Stimulated activated CD4-positive, alpha-beta T cell treated with anti-CD3 and anti-CD28 coated beads, Interleukin-2, amount 100 ng/mL, for 48 hours (primary cell): ENCODE measurements around the gene AMT.

Experiments
- DNase-seq, 2 donors: peaks; one replicate each; pipeline ENCODE4 v3.0.0-alpha.2; 2020

AMT gene, protein sequence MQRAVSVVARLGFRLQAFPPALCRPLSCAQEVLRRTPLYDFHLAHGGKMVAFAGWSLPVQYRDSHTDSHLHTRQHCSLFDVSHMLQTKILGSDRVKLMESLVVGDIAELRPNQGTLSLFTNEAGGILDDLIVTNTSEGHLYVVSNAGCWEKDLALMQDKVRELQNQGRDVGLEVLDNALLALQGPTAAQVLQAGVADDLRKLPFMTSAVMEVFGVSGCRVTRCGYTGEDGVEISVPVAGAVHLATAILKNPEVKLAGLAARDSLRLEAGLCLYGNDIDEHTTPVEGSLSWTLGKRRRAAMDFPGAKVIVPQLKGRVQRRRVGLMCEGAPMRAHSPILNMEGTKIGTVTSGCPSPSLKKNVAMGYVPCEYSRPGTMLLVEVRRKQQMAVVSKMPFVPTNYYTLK

DNA sequence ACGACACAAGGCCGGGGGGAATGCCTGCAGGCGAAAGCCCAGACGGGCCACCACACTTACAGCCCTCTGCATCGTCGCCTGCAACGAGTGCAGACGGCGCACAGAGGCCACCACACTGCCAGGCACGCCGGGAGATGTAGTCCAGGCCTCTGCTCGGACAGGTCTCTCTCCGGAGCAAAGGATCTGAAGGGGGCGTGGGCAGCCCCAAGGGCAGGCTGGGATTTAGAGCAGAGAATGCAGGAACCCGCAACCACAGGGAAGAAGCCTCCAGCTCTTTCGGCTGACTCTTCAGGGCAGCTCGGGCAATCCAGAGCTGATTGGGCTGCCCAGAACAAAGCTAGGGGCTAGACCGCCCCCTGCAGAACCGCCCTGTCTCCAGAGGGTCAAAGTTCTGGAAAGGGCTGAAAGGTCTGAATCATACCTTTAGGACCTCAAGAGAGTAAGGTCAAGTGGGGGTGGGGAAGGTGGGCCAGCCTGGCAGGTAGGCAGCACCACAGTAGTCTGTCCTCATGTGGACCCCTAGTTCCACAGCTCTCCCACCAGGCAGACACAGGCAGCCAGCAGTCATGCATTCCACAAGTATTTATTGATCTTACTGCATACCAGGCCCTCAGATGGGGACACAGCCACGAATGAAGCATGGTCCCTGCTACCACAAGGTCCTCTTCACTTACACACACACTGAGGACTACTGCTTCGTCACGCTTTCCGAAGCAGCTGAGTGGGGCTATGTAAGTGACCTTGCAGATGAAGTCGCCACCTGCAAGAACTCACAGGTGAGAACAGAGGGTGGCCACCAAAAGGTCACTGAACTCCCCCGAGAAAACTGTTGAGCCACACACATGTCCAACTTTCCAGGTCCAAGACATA is at the start of gene AMT:
AMT (minus strand) TSS at position 95 of the 870 bp plus-strand sequence; CDS start at position 72, 23 bp downstream.
- DNase-seq: no peak

DNA sequence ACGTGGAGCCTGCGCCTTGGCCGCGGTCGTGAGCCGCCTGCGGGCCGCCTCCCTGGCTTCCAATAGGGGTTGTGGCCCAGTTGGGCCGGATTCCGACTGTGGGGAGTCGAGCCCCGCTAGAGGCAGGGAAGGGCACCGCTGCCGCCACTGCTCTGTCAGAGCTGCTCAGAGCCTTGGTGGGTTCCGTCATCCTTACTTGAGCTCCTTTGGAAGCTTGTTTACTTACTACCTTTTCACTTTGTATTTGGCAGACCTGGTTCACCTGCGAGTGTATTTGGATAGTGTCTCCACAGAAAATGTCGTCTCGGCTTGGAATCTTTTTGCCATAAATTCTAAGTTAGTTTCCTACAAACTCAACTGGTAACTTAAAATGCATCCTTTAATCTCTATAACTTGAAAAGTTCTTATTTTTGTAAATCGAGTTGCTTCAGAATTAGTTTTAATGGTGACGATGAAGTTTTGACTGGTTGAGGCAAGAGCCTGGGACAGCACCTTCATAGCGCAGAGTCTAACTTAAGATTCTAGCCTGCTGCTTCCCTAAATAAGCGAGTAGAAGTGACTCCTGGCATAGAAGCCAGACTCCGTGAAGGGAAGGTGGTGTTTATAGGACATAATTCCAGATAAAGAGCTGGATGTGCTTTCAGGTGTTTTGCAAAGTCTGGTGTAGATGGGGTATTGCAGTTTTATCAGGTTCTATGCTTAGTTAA is 48.6 kb upstream of the AMT start:
- no peak for DNase-seq

DNA sequence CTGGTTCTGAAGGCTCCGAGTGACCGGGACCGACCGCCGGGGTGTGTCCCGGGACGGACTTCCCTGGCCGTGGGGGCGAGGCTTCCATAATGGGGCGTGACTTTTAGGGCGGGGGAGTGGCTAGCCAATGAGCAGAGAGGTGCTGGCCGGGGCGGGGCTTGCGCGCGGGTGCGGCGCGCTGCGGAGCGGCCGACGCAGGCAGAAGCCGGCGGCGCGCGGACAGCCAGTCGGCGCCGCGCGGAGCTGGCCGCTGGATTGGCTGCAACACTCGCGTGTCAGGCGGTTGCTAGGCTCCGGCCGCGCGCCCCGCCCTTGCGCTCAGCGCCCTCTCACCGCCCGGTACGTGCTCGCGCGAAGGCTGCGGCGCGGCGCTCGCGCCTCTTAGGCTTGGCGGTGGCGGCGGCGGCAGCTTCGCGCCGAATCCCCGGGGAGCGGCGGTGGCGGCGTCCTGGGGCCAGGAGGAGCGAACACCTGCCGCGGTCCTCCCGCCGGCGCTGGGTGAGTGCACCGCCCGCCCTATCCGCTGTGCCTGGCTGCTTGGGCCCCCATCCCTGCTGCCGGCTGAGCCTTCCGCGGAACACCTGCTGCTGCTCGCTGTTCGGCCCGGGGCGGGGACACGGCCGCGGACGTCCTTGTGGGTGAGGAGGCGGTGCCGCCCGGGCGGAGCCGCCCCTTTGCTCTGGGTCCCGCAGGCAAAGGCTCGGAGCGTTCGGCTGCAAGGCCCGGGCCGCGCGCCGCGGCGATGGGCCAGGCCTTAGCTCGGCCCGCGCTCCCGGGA is 47.9 kb upstream of the AMT start, which contains the start of gene DAG1:
DAG1 (plus strand) TSS at position 332 of the 778 bp plus-strand sequence. CDS start 40,268 bp downstream, outside the sequence.
- peak; percentile 95 for DNase-seq

DNA sequence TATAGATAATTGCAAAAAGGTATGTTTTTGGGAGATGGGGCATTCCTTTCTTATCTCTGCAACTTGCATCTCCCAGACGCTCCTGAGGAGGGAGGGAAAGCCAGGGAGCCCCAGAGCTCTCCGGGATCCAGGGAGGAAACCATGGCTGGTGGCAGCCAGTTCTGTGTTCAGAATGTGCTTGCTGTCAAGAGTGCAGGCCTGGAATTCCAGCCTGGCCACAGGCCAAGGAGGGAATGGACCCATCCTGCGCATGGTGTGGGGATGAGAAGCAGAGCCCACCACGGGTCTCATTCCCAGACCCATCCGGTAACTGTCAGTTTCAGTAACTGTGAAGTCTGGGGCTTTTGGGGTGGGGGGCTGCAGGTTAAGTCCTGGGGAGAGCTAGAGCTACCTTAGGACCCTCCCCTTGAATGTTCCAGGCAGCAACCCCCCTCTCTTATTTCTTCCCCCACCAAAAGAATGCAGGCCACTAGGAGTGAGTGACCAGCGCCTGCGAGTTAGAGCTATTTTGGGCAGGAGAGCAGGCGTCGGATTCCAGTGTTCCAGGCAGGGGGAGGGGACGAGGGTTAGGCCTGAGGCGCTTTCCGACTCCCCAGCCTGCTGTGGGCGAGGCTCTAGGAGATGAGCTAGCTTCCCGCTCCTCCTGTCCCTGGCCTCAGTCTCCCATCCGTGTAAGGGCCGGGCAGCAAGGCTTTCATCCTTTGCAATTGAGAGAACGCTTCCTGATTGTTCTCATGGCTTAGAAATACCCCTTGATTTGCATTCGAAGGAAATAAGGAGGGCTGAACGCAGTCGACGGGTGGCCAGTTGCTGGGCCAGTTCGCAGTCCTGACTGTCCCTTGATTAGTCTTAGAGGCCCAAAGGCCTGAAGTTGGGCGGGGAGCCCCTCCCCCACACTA is 47.0 kb upstream of the AMT start:
- no peak for DNase-seq

DNA sequence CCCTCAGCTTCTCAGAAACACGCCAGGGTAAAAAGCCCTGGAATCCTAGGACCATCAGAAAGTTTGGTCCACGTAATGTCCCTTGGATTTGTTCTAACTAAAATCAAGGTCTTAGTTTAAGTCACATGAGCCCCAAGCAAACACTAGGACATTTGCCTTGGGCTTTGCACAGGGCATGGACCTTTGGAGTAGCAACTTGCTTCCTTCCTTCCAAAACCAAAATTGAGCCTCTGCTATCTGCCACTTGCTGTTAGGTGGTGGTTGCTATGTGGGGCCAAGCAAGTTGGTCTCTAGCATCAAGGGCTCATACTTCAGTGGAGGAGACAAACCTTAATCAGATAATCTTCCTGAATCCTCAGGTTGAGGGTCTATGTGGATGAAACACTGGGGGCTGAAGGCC is 43.8 kb upstream of the AMT start:
- no peak for DNase-seq

DNA sequence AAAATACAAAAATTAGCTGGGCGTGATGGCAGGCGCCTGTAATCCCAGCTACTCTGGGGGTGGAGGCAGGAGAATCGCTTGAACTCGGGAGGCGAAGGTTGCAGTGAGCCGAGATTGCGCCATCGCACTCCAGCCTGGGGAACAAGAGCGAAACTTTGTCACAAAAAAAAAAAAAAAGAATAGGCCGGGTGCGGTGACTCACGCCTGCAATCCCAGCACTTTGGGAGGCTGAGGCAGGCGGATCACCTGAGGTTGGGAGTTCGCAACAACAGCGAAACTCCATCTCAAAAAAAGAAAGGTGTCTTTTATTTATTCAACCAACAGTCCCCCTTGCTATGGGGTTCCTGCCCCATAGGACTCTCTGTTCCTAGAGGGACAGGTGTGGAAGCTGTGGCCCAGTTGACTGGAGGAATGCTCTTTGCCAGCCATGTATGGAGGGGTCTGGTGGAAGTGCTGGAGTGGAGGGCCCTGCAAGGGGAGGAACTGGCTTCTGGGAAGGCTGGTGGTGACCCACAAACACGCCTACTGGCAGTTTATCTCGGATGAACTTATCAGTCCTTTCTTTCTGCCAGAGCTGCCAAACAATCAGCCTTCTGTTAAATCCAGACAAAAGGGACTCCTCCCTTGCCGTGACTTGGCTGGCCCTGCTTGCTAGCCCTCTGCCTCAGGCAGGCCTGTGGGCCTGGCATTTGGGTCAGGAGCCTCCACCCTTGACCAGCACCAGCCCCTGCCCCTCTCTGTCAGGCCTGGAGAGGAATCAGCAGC is 43.2 kb upstream of the AMT start:
- DNase-seq: no peak

DNA sequence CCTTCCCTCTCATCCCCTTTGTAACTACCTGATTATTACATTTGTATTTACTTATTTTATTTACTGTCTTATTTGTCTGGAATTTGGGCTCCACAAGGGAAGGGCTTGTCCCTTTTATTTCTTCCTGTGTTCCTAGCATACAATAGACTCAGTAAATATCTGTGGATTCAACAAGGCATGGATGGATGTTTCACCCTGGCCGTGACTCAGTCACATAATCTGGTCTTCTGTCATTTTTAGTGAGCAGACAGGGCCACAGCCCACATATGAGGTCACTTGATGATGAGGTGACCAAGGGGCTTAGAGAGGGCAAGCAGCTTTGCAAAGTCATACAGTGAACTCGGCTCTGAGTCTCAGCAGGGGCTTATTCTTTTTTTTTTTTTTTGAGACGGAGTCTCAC is 39.9 kb upstream of the AMT start:
- no peak for DNase-seq

DNA sequence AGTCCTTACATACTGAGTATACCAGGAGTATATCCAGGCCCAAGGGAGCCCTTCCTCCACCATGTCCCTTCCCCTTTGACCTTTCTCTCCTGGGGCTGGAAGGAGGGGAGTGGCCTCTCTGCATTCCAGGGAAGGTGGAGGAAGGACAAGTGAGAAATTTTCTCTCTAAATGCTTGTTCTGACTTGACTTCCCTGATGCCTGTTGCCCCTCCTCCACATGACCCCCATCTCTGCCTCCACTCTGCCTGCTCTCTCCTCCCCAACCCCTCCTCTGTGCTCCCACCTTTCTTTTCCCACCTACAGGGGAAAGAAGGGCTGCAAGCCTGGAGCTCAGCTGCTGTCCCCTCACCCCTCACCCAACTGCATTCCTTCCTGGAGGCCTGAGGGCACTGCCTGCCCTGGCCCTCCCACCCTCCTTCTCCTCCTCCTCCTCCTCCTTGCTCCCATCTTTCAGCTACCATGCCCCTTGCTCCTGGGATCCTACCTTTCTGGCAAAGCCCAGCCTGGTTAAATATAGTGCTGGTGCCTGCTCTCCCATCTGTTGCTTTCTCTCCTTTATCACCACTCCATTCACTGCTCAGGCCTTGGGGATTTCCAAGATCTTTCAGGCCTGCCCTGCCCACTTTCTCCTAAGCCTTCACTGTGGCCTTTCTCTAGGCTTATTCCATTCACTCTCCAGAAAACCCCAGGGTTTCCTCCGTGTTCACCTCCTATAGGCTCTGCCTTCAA is 39.3 kb upstream of the AMT start:
- no peak for DNase-seq

DNA sequence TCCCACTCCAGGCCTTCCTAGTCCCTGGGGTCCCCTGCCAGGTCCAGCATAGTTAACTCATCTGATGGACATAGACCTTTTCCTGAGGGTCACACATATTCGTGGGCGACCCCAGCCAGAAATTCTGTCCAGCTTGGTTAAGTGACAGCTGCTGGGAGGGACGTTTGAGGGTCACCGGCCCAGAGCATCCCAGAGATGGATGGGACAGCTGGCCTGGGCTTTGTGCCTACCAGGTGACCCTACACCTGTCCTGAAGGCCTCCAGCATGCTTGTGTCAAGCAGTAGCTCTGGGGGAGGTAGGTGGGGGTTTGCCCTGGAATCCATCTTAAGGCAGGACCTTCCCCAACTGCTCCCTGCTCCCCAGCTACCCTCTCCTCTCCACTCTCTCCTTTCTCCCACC is 38.7 kb upstream of the AMT start:
- DNase-seq: no peak

DNA sequence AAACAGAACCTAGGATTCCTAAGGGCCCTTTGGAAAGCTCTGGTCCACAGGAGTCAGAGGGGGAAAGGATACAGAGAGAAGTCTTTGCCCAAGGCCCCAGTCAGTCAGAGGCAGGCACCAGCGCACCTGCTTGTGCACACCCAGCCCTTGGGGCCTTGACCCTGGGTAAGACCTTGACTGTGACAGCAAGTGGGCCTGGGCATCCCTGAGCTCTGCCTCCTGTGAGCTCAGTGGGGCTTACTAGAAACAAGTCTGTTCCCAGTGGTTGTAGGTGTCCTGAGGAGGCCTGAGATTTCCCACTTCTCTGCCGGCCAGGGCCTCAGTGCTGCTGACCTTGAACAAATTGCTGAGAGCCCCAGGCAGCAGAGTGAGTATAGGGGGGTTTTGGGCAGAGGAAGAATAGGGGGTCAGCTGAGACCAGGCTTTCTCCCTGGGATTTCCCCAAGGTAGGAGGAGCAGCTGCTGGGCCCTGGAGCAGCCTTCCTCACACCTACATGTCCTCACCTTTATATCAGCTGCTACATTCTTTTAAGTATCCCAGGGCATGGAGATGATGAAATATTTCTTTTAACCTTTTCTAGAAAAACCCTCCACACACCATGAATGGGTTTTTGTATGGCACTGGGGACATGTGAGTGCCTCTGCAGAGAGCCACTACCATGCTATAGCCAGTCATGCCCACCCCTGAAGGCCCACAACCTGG is 38.1 kb upstream of the AMT start:
- DNase-seq: no peak

DNA sequence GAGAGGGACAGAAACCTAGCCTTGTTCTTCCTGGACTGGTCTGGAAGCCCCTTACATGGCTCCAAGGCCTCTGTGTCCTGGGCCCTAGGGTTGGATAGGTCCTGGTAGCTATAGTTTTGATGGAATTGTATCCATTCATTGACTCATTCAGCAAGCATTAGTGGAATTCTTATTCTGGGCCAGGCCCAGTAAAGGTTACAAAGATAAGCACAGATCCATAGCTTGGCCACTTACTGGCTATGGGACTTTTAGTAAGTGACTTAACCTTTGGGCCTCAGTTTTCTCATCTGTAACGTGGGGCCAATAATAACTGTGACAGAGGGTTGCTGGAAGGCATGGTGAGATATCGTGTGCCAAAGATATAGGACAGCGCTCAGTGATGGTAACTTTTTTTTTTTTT is 34.2 kb upstream of the AMT start:
- DNase-seq: no peak

DNA sequence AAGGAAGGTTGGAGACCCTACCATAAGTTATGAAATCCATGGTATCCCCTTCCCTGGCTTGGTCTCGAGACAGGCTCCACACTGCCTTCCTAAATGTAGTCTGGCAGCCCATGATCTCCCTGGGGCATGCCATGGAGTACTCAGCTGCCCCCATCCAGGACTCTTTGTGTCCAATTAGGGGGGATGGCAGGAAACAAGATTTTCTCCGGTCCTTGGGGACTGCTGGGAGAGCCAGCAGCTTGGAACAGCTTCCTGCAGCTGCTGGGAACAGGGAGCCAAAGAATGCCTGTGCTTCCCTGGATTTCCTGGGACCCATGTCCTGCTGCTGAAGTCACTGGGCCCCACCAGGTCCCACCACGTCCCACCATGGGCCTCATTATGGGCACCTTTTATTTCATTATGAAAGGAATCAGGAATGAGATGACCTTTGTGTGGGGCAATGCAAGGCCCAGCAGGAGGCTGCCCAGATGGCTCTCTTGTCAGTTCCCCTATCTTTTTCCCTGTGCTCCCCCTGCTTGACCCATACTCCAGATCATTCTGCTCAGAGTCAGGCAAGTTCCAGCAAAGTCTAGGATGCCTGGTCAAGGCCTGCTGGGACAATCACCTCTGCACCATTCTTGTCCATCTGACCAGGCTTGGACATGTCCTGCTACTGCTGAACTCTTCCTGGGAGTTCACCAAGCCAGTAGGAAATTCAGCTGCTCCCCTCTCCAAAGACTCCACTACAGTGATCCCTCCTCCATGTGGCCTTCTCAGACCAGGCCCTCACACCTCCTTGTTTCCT is 32.8 kb upstream of the AMT start:
- DNase-seq: no peak

DNA sequence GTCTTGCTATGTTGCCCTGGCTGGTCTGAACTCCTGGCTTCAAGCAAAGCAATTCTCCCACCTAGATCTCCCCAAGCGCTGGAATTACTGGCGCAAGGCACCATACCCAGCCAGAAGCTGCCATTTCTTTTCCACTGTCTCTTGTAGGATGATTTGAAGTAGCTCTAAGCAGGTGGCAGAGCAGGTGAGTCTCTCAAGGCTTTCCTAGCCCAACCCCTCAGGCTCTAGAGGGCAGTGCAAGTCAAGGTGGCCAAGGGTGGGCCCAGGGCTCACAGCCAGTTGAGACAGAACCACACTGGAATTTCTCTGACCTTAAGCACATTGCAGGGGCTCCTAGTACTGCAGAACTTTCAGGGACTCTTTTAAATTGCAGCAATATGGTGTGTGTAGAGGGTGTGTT is 32.2 kb upstream of the AMT start:
- no peak for DNase-seq

DNA sequence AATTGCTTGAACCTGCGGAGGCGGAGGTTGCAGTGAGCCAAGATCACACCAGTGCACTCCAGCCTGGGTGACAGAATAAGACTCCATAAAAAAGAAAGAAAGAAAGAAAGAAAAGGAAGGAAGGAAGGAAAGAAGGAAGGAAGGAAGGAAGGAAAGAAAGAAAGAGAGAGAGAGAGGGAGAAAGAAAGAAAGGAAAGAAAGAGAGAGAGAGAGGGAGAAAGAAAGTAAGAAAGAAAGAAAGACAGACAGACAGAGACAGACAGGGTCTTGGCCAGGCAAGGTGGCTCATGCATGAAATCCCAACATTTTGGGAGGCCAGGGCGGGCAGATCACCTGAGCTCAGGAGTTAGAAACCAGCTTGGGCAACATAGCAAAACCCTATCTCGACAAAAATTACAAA is 31.3 kb upstream of the AMT start:
- no peak for DNase-seq

DNA sequence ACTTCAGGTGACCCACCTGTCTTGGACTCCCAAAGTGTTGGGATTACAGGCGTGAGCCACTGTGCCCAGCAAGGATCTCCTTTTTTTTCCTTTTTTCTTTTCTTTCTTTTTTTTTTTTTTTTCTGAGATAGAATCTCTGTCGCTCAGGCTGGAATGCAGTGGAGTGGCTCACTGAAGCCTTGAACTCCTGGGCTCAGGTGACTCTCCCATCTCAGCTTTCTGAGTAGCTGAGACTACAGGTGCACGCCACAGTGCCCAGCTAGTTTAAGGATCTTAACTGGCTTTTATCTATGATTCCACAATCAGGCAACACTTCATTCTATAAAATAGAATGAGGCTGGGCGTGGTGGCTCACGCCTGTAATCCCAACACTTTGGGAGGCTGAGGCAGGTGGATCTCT is 23.1 kb upstream of the AMT start:
- DNase-seq: no peak

DNA sequence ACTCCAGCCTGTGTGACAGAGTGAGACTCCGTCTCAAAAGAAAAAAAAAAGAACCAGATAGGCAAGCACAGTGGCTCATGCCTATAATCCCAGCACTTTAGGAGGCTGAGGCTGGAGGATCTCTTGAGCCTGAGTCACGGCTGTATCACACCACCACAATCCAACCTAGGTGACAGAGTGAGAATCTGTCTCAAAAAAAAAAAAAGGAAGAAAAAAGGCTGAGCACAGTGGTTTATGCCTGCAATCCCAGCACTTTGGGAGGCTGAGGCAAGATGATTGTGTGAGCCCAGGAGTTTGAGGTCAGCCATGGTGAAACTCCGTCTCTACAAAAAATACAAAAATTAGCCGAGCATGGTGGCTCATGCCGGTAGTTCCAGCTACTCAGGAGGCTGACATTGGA is 12.5 kb upstream of the AMT start:
- no peak for DNase-seq

DNA sequence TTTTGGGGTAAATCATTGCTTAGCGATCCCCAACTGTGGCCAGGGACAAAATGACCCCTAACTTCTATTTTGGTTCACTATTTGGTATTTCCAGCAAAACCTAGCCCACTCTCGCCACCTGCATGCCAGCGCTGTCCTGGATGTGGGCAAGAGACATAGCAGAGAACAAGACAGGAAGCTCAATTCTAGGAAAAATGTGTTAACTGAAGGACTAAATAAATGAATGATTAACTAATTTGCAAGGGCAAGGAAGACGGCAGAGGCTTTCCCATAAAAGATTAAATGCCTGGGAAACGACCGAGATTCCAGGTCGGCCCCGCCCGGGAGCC is 6.4 kb upstream of the AMT start:
- no peak for DNase-seq

DNA sequence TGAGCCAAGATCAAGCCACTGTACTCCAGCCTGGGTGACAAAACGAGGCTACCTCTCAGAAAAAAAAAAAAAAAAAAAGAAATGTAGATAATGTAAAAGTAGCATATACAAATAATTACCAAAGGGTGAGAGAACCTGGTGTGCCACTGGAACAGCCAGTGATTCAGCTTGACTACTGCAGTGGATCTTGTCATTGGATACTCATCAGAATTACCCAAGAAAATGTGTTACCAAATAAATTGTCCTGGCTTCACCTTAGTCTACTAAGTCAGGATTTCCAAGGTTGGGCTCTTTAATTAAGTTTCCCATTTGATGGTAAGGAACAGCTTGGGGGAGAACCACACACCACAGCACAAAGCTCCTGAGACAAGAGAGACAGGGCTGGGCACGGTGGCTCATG is 5.3 kb upstream of the AMT start:
- no peak for DNase-seq

DNA sequence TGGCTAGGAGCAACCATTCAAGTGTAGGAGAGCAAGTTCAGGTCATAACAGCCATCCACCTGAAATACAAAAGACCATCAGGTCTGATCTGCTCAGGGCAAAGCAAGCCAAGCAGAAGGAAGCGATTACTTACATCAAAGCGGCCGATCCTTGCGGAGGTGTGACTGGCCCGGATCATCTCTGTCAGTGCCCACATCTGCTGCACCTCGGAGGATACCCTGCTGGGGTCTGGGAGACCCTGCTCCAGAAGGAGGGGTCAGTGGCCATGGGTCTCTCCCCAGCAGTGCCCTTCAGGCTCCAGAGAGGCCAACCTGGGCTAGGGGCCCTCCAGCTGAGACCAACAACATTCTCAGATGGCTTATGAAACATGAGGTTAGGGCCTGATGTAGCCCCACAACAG is 2.5 kb upstream of the AMT start:
- DNase-seq: no peak
